HG03521 (cell line): Measurements from ENCODE around the gene SLC48A1.
"Not testable (repeated sequence)": the region's sequence is repeated elsewhere in the genome, so short reads cannot be mapped to it uniquely, and the experiment has no call there.

Source experiments
- ATAC-seq: cut with Tn5 transposase; IDR thresholded peaks from one replicate; pipeline ENCODE4 v1.9.1; 2021; ENCODE audit warnings: mild to moderate bottlenecking, moderate library complexity; ENCODE audit not compliant: unreplicated experiment

The SLC48A1 gene

DNA sequence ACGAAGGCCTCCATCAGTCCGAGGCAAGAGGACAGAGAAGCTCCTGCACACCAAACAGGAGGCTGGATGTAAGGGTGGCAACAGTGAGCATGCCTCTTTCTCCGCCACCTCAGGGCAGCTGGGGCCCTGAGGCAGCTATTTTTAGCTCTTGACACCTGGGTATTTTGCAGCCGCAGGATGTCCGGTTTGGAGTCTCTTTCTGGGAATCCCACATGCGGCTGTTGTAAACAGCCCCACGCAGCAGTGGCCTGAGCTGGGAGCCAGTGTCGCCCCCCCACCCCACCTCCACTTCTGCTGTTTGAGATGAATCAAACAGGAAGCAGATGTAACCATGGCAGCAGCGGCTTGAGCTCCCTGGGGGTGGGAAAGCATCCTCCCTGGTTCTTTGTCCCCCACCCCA, 35.0 kb downstream of the SLC48A1 start:
- no peak for ATAC-seq

DNA sequence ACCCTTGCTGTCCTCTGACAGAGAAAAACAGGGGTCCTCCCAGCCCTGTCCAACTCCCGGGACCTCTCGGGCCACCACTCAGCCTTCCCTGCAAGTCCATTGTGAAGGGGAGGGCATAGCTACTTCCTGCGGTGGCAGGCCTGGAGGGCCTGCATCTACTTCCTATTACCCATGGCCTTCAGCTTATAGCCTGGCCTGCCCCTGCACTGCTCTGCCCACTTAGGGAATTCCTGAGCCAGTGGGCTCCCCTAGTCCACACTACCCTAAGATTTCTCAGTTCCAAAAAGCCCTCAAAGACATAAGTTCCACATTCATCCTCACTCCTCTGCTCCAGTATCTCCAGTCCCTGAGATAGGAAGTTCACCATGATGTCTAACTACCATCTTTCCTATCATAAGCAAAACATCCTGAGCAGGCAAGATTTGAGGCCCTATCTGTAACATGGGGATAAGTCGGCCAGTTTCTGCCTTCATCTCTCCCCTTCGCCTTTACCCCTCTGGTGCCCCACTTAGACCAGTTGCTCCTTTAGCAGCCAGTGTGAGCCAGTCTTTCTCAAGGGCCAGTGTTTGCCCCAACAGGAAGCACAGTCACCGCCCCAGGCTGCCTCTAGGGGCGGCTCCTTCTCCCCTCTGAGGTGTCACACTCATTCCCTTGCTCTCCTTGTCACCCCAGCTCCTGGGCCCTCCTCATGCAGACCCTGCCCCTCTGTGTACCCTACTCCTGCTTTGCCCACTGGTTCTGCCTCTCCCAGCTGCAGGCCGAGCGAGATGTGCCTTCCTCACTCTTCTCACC, 35.7 kb downstream of the SLC48A1 start:
- ATAC-seq, result no peak

DNA sequence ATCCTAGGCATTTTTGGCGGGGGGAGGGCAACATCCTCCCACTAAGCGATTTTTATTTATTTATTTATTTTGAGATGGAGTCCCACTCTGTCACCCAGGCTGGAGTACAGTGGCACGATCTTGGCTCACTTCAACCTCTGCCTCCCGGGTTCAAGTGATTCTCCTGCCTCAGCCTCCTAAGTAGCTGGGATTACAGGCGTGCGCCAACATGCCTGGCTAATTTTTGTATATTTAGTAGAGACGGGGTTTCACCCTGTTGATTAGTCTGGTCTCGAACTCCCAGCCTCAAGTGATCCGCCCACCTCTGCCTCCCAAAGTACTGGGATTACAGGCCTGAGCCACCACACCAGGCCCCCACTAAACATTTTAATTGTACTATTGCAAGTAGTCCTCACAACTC, 36.5 kb downstream of the SLC48A1 start:
- ATAC-seq, result not testable (repeated sequence)

DNA sequence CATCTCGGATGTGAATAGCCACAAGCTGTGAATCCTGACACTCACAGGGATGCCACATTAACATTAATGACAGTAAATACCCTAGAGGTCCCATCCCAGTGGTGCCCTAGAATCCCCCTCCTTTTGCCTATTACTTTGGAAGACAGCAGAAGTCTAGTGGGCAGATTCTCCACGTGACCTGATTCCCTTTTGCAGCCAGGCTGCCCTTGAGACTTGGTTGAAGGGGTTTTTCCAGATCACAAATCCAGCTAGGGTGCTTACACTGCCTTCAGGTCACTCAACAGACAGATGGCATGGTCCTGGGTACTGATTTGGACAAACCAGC, 38.0 kb downstream of the SLC48A1 start:
- no peak for ATAC-seq

DNA sequence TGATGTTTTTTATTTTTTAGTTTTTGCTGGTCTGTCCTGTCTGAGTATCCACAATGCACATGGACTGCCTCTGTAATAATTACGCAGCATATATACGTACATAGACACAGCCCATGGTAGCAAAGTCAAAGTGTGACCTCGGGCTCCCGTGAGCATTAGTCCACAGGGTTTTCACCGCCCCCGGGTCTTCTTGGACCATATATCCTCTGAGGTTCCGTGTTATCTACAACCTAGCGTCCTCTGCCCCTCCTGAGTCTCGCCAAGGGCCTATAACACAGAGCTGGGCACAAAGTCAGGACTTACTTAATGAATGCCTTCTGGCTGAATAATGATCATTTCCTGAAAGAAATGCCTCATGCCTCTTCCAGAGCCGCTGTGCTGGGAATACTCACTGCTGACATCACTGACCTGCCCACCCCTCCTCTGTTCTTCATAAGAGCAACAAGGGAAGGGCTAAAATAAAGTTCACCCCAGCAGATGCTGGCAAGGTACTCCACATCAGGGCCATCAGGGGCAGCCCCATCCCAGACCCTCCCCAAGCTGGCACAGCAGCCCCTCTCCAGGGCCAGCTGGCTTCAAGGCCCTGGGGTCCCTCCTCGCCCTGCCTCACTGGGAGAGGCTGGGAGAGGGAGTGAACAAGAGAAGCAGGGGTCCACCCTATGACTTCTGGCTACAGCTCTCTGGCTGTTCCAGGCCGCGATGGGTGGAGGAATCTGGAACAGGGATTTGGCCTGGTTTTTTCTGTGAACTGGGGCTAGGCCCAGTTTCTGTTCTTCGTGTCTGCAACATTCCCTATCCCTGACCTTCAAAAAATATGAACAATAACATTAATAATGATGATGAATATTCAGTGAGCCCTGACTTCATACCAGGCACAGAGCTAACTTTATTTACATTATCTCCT, 38.8 kb downstream of the SLC48A1 start:
- no peak for ATAC-seq

DNA sequence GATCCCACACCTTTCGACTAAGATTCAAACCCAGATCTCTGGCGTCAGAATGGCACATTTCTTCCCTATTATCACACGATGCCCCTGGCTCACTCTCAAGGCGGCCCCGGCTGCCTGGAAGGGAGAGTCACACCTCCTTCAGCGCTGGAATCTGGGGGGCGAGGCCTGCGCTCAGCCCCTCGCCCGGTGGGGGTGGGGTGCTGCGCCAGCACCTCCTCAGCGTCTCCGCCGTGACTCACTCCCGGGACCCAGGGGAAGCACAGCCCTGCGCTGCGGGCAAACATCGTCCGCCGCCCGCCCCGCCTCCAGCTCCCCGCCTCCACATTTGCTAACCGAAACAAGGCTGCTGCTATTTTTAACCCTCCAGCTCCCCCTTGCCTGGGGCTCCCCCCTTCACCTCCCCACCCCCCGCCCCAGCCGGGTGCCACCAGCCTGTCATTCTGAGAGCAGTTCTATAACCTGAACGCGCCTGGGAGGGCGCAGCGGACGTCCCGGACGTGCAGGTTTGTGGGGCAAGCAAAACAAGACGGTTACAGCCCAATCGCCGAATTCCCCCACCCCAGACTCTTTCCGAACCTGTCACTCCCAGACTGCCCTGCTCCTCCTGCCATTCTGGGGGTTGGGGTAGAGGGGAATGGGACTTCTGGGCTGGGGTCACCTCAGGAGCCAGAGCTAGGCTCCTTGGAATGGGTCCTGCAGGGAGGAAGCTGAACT, 39.9 kb downstream of the SLC48A1 start:
- peak; percentile 68 for ATAC-seq

DNA sequence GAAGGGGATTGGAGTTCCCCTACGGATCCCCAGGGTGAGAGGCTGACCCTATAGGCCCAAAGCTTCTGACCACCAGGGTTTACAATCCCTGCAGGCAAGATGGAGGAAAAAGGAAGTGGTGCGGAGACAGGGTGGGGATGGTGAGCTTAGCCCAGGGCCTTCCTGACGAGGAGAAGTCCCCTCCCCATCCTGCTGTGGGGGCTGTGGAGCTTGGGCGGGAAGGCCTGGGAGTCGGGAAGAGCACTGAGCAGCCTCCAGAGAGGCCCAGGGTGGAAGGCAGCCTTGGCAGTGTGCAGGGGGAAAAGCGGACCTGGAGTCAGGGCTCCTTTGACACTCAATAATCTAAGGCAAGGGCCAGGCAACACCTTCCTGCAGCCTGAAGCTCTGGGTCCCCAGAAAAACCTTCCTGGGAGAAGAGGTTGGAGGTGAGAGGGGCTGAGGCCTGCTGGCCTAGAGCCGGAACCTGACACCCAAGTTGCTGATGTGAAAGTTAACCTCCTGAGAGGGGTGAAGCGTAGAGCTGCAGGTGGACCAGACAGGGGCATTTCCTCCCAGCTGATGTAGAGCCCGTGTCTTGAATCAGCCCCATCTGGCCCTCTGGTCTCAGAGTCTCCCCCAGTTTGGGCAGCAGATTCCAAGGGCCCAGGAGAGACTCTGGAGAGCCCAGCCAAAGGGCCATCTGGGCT, 40.6 kb downstream of the SLC48A1 start:
- peak; percentile 26 for ATAC-seq

DNA sequence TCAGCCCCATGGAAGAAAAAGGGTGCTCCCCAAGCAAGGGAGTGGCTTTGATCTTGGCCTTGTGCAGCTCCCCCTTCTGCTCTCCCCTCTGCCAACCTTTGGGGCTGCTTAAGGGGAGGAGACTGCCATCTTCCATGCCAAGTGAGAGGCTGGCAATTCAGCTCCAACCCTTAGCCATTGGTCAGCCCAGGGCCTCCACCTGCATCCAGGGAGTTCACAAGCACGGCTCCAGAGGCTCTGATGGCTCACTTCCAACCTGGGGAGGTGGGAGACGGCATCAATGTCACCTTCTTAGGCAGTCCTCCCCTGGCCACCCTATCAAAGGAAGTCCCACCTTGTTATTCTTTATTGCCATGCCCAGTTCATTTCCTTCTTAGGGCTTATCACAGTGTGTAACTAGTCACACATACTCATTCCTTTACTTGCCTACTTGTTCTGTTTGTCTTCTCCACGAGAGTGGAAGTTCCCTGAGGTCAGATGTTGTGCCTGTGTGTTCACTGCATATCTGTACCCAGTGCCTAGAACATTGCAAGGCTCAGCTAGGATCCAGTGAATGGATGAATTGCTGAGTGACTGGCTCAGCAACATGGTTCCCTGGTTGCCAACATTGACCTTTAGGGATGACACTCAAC, 41.6 kb downstream of the SLC48A1 start:
- ATAC-seq, result no peak

DNA sequence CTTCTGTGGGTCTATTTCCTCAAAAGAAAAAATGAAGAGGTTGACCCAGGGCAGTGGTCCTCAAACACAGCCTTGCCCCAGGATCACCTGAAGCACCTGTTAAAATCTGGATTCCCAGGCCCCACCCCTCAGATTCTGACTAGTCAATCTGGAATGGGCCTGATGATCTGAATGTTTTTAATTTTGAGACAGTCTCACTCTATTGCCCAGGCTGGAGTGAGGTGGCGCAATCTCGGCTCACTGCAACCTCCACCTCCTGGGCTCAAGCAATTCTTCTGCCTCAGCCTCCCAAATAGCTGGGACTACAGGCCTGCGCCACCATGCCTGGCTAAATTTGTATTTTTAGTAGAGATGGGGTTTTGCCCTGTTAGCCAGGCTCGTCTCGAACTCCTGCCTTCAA, 42.4 kb downstream of the SLC48A1 start:
- not testable (repeated sequence) for ATAC-seq

DNA sequence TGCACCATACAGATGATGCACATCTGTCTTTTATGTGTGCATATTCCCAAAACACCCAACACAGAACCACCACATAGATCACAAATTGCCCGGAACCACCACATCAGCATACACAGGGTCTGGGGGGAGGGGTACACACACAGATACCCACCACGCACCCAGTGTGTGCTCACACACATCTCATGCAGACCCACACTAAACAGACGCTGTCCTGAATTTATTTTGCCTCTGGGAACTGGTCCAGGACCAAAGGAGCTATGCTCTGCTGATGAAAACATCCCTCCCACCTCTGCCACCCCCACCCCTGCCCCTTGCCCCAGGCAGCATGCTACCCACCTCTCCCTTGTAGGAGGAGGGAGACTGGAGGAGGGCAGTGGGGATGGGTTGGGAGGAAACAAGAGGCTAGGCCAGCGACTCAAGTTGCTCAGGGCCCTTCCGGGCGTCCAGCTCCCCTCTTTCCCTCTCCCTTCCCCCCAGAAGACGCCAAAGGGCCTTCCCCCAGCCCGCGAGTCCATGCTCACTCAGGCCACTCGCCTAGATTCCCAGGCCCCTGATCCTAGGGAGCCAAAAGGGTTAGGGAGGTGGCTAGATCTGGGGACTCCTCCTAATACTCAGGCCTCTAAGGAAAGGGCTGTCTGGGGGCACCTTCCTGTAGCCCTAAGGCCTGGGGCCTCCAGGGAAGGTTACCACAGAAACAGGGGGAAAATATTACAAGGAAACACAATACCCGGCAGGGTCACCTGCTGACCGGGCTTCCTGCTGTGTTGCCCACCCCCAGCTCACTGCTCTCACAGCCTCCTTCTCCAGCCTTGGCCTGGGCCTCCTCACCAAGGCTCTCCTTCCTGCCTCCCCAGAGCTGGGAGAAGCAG, 43.6 kb downstream of the SLC48A1 start:
- ATAC-seq, result no peak

DNA sequence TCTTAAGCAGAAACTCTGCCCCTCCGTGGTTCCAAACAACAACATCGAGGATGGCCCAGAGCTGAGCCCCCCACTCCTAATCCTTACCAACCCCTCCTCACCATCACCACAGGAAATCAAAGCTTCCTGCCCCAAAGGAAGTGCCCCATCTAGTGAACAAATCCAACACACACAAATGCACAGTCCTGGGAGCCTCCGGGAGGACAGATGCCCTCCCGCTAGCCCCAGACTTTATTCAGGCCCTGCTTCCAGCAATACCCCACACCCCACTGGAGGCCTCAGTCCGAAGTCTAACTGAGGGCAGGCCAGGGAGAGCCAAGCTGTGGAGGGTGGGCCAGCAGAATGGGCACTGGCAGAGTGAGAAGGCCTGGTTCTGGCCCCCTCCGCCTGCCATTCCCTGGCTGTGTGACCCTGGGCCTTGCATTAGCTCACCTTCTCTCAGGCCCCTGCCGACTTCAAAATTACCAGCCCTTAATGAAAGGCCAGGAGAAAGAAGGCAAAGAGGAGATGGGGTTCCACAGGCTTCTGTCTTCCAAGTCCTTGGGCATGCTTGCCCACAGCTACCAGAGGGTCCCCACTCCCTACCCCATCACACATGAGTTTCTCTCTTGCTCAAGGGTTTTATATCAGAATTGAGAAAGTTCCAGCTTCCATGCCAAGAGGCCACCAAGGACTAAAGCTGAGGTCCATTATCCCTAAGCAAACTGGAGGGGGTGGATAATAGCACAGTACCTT, 44.4 kb downstream of the SLC48A1 start:
- ATAC-seq, result no peak

DNA sequence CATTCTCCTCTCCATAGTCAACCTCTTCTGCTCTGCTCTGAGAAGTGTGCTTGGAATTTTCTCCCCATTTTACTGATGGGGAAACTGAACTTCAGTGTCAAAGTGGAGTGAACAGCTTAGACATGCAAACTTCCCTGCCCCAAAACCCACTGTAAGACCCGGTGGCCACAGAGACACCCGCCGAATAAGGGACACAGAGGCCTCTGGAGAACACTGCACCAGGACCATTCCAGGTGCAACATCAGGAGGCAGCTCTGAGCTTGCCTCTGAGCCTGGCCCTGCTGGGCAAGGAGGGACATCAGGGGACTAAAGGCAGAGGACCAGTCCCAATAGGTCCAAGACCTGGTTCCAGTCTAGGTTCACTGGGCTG, 45.0 kb downstream of the SLC48A1 start:
- no peak for ATAC-seq

DNA sequence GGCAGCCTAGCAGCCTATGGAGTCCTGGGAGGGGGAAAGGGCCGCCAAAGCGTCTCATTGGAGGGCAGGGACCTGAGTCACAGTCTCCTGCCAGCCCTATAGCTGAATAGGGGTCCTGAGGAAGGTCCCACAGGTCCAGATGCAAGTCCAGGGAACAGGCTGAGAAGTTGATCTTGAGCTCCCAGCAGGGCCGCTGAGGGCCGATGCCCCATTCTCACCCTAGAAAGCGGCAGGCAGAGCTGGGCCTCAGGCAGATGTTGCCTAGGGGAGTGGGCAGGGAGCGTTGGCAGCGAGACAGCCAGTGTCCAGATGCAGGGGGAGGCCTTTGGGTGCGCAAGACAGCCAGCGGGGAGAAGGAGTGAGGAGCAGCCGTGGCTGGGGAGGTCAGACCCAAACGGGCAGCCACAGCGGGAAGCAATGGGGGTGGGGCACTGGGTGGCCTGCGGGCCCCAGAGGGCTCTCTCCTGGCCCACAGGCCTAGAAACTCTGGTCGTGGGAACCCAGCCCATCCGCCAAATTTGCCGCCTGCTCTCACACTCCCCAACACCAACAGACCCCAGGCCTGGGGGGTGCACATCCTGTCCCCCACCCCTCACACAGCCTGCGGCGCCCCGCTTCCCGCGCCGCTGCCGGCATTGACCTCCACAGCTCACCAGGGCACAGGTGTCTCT, 45.6 kb downstream of the SLC48A1 start:
- no peak for ATAC-seq

DNA sequence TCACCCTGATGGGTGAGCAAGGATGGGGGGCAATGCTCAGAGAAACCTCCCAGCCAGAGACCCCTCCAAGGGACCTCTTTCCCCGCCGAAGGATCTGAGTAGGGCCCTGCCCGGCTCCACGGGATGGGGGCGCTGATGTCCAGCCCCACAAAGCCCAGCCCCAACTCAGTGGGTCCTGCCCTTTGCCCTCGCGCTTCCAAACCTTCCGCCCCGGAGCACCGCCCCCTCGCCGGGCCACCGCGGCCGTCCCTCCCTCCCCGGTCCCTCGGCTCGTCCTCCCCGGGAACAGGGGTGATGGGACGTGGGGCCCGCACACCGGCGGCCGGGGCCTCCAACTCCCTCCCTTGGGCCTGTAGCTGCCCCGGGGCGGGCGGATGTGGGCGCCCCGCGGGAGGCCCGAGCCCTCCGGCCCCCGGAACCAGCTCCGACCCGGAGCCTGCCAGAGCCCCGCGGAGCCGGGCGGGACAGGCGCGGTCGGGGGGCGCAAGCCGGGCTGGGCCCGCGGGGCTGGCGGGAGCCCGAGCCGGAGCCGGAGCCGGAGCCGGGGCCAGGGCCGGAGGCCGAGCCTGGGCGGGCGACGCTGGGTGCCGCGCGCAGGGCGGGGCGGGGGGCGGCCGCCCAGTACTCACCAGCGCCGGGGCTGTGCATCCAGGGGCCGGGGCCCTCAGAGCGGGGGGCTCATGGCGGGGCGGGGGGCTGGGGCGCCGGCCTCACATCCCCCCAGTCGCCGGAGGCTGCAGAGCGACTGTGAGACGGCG, 46.3 kb downstream of the SLC48A1 start:
- ATAC-seq, result peak; percentile 31

DNA sequence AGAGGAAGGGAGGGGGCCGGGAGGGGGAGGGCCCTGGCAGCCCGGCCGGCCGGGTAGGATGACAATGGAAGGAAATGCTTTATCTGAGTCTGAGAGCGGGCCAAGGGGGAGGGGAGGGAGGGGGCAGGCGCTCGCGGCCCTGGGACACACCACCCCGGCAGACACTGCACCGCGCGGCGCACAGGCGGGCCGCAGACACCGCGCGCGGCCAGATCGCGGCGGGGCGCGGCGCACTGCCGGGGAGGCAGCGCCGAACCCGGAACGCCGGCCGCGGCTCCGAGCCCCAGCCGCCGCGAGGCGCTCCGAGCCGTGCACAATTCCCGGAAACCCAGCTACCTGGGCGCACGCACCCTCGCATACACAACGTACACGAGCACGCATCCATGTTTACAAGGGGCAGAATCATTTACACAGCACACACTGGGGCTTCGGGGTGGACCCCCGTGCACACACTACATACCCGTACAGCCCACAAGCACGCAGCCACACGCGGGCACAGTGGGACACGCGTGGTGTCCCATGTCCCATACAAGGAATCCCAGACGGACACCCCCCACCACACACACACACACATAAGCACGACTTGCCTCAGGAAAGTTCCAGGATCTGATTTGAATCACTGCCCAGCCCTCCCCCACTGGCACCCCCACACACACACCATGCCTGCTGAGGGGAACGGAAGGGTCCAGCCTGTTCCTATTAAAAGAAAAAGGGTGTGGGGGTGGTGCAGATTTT, 47.0 kb downstream of the SLC48A1 start, which contains the start of gene HDAC7:
HDAC7 (minus strand) TSS at position 8 of the 735 bp plus-strand sequence. CDS start 118 bp downstream, outside the sequence.
- ATAC-seq, result peak; percentile 37

DNA sequence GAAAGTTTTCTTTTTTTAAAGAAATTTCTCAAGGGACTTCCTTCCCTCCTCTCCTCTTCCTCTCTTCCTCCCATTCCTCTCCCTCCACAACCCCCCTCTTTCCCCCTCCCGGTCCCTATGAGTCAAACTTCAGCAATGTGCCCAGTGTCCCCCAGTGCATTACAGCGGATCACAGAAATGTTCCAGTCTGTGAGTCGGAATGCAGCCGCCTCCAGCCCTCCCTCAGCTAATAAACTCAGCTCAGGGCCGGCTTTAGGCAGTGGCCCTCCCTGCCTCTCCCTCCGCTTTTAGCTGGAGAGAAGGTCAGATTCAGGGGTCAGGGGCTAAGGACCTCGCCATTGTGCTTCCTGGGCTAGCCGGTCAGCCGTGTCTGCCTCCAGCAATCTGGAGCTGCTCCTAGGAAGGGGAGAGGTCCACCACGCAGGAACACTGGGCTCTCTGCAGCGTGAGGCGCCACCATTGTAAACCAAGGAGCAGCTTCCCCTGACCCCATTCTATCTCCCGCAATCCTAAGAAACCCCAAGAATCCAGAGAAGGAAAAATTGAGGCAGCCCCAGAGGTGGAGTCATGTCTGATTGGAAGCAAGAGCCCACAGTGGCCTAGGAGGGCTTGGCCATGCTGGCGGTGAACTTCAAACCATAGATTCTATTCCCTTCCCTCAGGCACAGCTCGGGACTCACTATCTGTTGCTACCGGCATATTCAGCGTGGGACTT, 47.8 kb downstream of the SLC48A1 start:
- no peak for ATAC-seq
